WERI-Rb-1 (cell line): Measurements from ENCODE around the gene TNN.

Source experiments
- DNase-seq: peaks from one replicate; pipeline ENCODE4 v3.0.0-alpha.2; 2020
- H3K27ac ChIP-seq: fragments of 250-450 bp; sonication (Bioruptor Pico); 2 replicates; pipeline ENCODE4 v1.5.1; 2020; ENCODE audit warnings: mild to moderate bottlenecking, moderate library complexity
- H3K27me3 ChIP-seq: fragments of 250-450 bp; sonication (Bioruptor Pico); 2 replicates; pipeline ENCODE4 v1.5.1; 2021; ENCODE audit warnings: mild to moderate bottlenecking, low read depth, moderate library complexity; ENCODE audit not compliant: insufficient read depth, severe bottlenecking
- H3K36me3 ChIP-seq: fragments of 250-450 bp; sonication (Bioruptor Pico); 2 replicates; pipeline ENCODE4 v1.5.1; 2020; ENCODE audit warnings: mild to moderate bottlenecking, moderate library complexity
- H3K4me3 ChIP-seq: 2 replicates; pipeline ENCODE4 v1.5.1; 2011; ENCODE audit warnings: low read depth, mild to moderate bottlenecking, control low read depth, low read length
- H3K9me3 ChIP-seq: fragments of 250-450 bp; sonication (Bioruptor Pico); 2 replicates; pipeline ENCODE4 v1.5.1; 2021; ENCODE audit warnings: mild to moderate bottlenecking, moderate library complexity; ENCODE audit not compliant: severe bottlenecking
- TF ChIP-seq, protein P1 (sequence below): IDR thresholded peaks from 2 replicates; pipeline ENCODE4 v1.5.1; 2011; ENCODE audit warnings: low read depth, mild to moderate bottlenecking, control low read depth, inconsistent platforms, low read length

The TNN gene

DNA sequence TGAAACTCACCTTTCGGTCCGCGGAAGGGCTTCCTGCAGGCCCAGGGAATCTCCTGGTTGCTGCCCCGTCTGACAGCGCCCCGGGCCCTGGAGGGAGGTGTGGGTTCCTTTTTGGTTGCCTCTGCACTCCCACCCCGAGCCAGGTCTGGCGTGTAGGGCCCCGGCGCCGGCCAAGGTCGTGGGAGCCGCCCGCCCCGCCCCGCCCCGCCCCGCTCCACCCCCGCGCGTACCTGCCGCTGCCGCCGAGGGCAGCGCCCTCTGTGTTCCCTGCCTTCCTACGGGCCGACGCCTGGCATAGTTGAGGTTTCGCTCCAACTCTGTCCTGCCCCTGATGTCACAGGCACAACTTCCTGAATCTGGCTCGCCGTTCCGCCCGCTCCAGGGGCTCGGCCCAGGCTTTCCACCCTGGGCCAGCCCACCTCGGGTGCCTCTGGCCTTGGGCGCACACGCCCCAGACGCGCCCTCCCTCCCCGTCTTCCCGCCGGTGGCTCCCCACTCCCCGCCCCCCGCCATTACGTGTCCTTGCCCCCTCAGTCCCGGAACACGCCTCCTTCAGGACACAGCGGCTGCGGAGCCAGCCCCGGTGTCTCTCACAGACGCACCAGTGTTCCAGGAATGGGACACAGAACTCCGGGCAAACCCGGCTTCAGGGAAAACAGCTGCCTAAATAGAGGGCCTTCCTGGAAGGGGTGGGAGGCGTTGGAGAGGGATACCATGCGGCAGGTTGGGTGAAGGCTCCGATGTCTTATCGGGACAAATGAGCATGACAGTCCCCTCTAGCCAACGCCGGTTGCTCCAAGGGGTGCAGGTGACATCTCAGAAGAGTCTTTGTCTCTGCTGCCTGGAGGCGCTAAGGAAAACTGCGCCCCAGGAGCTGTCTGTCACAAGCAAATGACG lies 125.2 kb downstream of the TNN start, which contains the start of gene KIAA0040:
KIAA0040 (minus strand) TSS at position 147 of the 897 bp plus-strand sequence. CDS start 31,763 bp downstream, outside the sequence.
- no peaks in the 10 kb centered on the region for H3K27me3 ChIP-seq
- no peaks in the 10 kb centered on the region for H3K36me3 ChIP-seq
- H3K4me3 ChIP-seq: no peak within 1 kb of the TSS
- H3K9me3 ChIP-seq: no peaks in the 10 kb centered on the region
- TF ChIP-seq, protein P1, sequence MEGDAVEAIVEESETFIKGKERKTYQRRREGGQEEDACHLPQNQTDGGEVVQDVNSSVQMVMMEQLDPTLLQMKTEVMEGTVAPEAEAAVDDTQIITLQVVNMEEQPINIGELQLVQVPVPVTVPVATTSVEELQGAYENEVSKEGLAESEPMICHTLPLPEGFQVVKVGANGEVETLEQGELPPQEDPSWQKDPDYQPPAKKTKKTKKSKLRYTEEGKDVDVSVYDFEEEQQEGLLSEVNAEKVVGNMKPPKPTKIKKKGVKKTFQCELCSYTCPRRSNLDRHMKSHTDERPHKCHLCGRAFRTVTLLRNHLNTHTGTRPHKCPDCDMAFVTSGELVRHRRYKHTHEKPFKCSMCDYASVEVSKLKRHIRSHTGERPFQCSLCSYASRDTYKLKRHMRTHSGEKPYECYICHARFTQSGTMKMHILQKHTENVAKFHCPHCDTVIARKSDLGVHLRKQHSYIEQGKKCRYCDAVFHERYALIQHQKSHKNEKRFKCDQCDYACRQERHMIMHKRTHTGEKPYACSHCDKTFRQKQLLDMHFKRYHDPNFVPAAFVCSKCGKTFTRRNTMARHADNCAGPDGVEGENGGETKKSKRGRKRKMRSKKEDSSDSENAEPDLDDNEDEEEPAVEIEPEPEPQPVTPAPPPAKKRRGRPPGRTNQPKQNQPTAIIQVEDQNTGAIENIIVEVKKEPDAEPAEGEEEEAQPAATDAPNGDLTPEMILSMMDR: no peak
- no peak within 1 kb of the TSS for H3K27ac ChIP-seq
- DNase-seq: no peak

DNA sequence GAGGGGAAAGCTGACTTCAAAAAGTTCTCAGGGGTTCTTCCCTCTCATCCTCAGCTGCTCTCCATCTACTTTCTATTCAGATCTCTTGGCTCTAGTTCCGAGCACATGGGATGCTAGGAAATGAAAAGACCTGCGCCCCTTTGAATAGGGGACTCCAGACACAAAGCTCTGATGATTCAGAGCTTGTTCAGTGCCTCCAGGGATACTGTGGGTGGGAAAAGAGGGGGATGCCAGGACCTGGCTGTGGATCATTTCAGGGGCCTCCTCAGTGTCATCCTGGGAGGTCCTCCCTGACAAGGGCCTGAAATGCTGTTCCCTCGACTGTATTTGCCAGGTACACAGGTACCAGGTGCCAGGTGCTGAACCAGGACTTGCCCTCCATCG lies 125.9 kb downstream of the TNN start:
- Histone ChIP-seq H3K4me3 (no peak overlapping the region), H3K27ac (no peak overlapping the region), H3K9me3 (no peaks in the 10 kb centered on the region), H3K36me3 (no peaks in the 10 kb centered on the region), H3K27me3 (no peaks in the 10 kb centered on the region)
- no peak for DNase-seq
- TF ChIP-seq, protein P1: no peak

DNA sequence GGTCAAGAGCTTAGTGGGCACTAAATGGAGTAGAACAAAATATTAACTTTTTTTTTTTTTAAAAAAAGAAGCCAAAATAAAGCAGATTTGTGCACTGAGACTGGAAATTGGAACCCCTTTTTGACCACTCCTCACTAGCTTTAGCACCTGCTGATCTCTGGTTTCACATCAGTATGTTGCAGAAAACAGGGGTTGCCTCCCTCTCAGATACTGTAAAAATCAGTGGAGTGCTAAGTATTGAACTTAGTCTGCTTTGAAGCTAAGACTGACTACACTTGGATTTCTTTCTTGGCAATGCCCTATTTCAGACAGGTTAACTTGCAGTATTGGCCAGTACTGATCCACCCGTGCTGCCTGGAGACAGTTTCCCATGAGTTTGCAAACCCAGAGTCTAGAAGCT lies 127.6 kb downstream of the TNN start:
- H3K27ac ChIP-seq: no peak overlapping the region
- DNase-seq: no peak
- no peaks in the 10 kb centered on the region for H3K36me3 ChIP-seq
- no peak overlapping the region for H3K4me3 ChIP-seq
- H3K27me3 ChIP-seq: no peaks in the 10 kb centered on the region
- TF ChIP-seq, protein P1: no peak
- H3K9me3 ChIP-seq: no peaks in the 10 kb centered on the region

DNA sequence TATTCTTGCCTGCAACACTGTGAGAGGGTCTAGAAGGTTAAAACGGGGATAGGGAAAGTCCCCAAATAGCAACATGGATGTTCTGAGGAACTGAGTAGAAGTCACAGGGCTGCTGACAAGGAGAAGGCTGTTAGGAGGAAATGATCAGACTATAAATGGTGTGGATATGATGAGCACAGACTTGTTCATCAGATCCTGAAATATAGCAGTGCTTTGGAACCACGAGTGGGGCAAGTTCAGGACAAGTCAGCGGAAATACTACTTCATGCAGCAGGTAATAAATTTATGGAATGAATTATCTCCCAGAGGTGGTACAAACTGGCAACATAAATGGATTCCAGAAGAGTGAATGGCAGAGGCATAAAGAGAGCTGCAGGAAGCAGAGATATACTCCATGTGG lies 128.2 kb downstream of the TNN start:
- Histone ChIP-seq H3K36me3 (no peaks in the 10 kb centered on the region), H3K4me3 (no peak overlapping the region), H3K27me3 (no peaks in the 10 kb centered on the region), H3K27ac (no peak overlapping the region), H3K9me3 (no peaks in the 10 kb centered on the region)
- TF ChIP-seq, protein P1: no peak
- no peak for DNase-seq

DNA sequence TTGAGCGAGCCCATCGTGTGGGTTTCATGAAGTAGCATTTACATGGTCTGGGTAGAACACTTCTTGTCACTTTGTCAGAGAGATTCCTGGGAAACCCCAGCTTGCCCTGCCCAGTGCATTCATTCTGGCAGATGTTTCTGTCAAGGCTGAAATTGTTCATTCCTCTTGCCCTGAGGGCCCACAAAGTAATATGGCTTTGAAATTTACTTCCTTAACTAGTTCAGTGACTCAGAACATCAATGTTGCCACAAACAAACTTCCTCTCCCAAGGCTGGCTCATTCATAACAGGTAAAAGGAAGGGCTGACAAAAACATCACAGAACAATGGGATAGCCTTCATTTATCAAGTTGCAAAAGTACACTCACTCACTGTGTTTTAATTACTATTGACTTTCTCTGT lies 129.9 kb downstream of the TNN start:
- TF ChIP-seq, protein P1: no peak
- Histone ChIP-seq H3K4me3 (no peak overlapping the region), H3K27ac (no peak overlapping the region), H3K36me3 (no peaks in the 10 kb centered on the region), H3K27me3 (no peaks in the 10 kb centered on the region), H3K9me3 (no peaks in the 10 kb centered on the region)
- DNase-seq: no peak
